ENCODE data around the gene HLA-DQA1.
"Not testable (repeated sequence)": the region's sequence is repeated elsewhere in the genome, so short reads cannot be mapped to it uniquely, and the experiment has no call there.

HLA-DQA1 gene

DNA sequence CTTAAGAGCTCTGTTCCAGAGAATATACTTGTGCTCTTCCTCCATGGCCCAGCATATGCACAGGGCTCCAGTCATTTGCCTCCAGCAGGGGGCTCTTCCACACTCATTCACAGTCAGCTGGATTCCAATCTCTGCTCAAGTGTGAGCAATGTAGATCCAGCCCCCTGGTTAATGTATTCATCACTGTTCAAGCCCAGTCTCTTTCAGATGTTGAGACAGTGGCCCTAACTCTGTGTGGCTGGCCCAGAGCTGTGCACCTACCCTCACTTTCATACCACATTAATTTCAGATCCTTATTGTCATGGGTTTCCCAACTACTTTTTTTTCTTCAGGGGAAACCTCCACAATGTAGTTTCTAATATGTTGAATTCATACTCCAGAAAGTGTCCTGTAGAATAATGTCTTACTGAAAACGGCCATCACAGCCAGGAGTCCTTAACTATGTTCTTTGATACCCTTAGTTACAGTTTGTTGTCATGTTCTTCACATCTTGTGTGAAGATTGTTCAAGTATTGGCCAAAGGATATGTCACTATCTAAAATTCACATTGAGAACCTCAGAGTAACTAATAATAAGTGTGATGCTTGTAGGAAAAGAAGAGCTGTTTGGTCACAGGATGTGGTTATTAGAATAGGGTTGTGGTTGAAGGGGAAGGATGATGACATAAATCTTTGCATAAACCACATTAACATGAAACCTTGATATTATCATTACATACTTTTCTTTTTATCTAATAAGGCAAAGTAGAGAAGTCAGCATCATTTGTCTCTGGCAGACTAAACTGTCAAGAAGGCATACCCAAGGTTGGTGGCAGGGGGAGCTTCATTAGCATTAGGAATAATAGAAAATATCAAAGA, 14.4 kb upstream of the HLA-DQA1 start:
- peak in 1 of 4 experiments; percentile 4 for DNase-seq

DNA sequence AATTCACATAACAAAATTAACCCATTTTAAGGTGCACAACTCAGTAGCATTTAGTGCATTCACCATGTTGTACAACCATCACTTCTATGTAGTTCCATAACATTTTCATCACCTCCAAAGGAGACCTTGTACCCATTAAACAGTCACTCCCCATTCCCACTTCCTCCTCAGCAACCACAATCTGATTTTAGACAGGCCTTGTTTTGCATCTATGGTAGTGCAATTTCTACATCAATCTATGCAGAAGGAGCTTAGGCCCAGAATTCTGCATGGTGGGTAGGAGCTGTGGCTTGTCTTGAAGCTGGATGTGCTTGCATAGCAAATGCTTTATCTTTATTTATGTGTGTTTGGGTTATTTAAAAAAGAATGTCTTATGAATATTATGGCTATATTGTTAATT, 13.5 kb upstream of the HLA-DQA1 start:
- no peak for DNase-seq

DNA sequence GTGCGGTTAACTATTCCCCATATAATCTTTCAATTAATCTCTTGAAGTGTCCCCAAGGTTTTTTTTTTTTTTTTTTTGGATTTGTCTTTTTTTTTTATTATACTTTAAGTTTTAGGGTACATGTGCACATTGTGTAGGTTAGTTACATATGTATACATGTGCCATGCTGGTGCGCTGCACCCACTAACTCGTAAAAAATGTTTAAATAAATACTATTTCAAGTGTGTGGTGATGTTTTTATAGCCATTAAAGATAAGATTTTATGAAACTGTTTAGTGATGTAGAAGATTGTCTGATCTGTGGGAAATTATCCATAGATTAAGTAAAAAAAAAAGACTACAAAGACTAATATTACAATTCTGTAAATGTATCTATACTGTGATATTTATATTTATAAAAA, 12.6 kb upstream of the HLA-DQA1 start:
- no peak for DNase-seq

DNA sequence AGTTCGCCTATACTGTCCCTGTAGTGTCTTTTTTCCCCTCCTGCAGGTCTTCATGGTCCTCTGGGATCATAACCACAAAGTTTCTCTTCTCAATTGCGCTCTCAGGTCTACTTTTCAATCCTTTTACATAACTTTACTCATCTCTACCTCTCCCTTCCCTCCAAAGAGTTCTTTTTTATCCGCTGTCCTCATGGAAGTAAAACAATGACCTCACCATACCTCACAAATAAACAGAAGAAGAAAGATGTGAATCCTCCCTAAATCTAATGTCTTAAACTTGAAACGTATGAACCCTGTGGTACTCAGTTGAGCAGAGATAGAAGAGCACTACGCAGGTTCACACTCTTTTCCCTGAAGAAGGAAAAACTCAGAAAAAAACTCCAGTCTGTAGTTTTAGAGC, 12.1 kb upstream of the HLA-DQA1 start:
- DNase-seq: no peak

DNA sequence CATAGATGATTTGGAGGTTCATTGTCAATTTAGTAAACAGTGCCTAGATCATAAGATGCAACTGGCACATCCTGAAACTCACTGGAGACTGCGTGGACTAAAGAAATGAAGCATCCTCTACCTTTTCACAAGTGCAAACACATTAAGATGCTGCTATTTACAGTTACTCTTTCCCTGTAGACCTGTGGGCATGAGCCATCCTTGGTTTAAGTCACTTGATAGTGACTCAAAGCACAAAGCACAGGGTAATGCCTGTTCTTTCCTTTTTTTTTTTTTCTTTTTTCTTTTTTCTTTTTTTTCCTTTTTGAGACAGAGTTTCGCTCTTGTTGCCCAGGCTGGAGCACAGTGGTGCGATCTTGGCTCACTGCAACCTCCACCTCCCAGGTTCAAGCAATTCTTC, 10.0 kb upstream of the HLA-DQA1 start:
- no peak for DNase-seq

DNA sequence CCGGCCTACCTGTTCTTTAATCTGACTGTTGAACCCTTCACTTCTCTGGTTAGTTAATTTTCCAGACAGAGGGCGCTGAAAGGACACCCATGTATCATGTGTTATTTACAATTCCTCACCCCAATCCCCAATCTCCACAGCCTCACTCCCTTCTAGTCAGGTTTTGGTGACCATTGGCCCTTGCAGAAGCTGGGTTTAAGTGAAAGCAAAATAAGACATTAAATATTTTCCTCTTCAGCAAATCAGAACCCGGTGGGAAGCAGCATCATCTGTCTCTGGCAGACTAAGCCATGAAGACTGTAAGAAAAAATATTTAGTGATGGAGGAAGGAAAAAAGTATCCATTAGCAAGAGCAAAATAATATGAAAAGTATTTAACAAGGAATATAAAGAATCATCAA, 9.4 kb upstream of the HLA-DQA1 start:
- DNase-seq: no peak

DNA sequence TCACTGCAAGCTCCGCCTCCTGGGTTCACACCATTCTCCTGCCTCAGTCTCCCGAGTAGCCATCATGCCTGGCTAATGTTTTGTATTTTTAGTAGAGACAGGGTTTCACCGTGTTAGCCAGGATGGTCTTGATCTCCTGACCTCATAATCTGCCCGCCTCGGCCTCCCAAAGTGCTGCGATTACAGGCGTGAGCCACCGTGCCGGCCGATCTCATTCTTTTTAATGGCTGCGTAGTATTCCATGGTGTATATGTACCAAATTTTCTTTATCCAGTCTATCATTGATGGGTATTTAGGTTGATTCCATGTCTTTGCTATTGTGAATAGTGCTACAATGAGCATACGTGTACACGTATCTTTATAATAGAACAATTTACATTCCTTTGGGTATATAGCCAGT, 7.4 kb upstream of the HLA-DQA1 start:
- DNase-seq: not testable (repeated sequence)

DNA sequence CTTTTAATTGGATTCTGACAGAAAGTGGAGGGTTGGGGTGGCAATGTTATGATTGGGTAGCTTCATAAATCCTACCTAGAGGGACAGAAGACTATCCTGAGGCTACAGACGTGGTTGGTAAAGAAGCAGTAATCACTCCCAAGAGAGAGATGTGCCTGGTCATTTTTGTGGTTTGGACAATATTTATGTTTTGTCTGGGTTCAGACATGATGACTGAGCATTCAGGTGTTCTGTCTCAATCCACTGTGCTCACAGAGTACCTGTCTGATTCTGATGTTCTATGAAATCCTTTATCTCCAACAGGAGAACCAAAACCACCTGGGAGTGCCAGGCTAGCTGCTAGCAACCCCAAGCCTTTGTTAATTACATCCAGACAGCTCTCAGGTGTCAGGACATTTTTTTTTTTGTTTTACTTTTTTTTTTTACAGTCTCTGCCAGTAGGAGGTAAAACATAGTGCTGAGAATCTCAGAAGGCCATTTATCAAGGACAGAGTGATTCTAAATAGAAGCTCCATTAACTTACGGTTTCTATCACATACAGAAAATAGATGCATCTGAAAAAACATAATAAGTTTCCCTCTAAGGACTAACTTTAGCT, 1.6 kb upstream of the HLA-DQA1 start:
- no peak for DNase-seq

DNA sequence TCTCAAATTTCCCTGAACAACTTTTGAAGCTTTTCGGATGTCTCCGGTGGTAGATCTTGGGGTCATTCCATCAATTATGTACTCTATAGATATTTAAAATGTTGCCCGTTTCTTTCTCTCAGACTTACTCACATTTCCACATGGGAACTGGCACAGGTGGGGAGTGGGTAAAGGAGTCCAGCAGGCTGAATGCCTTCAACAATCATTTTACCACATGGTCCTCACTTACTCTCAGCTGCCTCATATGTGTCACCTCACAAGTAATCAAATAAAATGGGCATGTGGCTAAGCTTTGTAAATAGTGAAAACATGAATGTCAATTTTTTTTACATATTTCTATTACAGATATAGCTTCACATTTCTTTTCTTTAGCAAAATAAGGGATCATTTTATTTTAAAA, 677 bp downstream of the HLA-DQA1 start:
- DNase-seq: no peak

DNA sequence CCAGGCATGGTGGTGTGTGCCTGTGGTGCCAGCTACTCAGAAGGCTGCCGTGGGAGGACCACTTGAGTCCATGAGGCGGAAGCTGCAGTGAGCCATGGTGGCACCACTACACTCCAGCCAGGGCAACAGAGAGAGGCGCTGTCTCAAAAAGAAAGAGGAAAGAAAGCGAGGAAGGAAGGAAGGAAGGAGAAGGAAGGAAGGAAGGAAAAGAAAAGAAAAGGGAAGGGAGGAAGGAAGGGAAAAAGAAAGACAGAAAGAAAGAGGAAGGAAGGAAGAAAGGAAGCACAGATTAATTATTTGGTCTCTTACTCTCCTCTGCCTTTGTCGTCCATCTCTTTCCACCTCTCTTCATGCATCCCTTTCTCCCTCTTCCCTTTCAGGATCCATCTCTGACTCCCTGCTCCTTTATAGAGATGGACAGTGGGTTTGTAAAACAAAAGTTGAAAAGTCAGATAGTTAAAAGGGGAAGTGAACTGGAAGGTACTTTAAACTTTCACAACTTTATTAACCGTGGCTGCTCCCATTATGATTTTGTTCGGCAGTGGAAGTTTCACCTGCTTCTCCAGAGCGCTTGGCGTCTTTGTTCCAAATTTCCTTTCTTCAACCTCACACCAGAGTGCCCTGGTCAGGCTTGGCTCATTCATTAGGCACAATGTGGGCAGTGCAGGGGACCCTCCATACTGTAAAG, 1.5 kb downstream of the HLA-DQA1 start:
- DNase-seq: no peak

DNA sequence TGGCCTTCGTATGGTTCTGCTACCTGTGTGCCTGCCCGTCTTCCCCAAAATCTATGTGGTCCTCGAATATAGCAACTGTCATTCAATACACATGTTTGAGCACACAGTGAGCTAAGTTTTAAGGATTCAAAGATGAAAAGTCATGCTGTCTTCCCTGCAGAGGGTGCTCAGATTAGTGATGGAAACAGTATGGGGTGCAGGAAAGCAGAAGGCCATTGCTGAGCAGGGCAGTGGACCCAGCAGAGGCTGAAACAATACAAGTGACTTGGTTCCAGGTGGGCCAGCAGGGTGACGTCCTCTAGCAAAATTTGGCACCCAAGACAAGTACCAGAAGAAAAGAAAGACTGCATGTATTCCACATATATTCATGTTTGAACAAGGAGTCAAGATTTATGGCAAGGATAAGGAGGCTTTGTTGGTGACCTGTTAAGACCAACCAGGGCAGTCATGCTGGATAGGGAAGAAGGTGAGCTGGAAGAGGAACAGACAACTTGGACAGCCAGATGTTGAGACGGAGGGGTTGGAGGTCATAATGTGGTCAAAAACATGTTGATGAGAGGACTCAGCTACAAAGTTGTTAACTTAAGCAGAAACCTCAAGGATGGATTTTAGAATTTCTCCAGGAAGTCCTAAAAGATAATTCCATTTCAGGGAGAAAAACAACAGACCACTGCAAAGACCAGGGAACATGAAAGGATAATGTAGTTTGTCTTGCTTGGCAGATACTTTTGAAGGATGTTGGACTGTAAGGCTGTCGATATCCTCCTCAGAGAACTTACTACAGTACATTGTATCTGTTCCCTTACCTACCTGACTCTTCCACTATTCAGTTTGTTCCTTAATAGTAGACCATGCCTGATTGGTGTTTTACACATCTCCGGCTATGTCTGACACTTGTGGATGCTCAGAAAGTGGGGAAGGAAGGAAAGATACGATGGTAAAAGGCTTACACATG, 2.5 kb downstream of the HLA-DQA1 start:
- DNase-seq: no peak

DNA sequence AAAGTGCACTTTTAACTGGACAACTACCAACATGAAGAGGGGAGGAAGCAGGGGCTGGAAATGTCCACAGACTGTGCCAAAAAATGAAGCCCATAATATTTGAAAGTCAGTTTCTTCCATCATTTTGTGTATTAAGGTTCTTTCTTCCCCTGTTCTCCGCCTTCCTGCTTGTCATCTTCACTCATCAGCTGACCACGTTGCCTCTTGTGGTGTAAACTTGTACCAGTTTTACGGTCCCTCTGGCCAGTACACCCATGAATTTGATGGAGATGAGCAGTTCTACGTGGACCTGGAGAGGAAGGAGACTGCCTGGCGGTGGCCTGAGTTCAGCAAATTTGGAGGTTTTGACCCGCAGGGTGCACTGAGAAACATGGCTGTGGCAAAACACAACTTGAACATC, 3.9 kb downstream of the HLA-DQA1 start:
- DNase-seq: no peak

DNA sequence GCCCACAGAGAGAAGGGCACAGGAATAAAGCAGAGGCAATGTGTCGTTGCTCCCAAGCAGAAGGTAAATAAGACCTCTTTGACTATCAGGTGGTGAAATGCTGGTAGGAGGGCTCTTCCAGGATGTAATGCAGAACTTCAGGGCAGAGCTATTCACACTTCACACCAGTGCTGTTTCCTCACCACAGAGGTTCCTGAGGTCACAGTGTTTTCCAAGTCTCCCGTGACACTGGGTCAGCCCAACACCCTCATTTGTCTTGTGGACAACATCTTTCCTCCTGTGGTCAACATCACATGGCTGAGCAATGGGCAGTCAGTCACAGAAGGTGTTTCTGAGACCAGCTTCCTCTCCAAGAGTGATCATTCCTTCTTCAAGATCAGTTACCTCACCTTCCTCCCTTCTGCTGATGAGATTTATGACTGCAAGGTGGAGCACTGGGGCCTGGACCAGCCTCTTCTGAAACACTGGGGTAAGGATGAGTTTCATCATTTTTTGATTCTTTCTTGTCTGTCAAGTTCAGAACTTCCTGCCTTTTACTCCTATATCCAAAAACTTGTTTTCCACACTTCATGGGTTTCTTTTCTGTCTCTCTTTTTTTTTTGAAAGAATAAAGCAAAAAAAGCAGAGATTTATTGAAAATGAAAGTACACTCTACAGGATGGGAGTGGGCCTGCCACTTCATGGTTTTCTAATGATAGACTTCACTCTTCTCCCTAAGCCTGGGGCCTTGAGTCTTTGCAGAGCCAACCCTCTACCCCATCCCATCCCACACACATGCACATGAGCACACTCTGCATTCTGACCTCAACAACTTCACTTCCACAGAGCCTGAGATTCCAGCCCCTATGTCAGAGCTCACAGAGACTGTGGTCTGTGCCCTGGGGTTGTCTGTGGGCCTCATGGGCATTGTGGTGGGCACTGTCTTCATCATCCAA, 4.8 kb downstream of the HLA-DQA1 start:
- not testable (repeated sequence) for DNase-seq

DNA sequence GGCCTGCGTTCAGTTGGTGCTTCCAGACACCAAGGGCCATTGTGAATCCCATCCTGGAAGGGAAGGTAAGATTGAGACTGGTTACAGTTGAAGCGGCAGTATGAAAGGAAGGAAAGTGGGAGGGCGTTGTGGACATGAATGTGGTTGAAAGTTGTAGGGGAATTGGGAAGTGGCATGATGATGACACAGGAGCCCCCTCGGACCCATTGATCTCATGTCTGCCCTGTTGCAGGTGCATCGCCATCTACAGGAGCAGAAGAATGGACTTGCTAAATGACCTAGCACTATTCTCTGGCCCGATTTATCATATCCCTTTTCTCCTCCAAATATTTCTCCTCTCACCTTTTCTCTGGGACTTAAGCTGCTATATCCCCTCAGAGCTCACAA, 5.5 kb downstream of the HLA-DQA1 start:
- no peak for DNase-seq

DNA sequence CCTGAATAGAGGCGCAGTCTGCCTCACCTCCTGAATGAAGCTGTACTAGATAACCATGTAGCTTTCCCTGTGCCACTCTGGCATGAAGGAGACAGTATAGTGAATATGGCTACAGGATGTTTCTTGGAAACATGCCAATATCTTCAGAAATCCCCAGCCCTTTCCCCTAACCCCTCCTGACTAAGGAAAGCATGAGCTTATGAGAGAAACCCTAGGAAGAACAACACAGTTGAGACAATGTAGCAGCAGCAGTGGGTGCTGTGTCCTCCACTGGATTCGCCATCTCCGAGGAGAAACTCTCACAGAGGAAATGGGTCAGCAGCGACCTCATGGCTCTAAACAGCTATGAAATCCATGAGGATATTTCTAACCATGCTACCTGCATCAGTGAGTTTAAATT, 6.7 kb downstream of the HLA-DQA1 start:
- DNase-seq: no peak

DNA sequence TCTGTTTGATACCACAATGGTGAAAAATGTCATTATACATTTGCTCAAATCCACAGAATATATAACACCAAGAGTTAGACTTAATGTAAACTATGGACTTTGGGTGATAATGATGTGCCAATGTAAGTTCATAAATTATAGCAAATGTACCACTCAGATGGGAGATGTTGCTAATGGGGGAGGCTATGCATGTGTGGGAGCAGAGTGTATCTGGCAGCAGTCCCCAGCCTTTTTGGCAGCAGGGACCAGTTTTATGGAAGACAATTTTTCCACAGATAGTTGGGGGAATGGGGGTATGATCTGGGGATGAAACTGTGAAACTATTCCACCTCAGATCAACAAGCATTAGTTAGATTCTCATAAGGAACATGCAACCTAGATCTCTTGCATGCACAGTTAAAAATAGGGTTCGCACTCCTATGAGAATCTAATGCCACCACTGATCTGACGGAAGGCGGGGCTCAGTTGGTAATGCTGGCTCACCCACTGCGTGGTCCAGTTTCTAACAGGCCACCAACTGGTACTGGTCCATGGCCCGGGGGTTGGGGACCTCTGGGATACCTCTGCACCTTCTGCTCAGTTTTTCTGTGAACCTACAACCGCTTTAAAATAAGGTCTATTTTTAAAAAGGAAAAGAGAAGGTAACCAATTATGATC, 8.0 kb downstream of the HLA-DQA1 start:
- DNase-seq: no peak

DNA sequence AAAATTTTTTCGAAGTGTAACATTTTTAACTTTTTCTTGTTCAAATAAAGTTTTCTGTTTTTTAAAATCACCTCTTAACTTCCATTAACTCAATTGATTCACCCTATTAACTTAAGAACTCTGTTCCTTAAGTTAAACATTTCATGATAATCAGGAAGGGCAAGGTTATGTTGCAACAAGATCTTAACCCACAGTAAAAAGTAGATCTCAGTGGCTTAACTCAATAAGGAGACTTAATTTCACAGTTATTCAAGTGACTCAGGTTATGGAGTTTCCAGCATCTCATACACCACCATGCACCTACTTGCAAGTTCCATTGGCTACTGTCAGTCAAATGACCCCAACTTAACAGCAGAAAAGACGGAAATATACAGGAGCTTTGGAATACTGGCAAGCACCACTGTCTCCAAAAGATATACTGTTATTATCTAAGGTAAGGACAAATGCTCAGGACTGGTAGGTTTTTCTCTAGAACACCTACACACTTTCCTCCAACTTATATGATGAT, 18.1 kb downstream of the HLA-DQA1 start:
- no peak for DNase-seq

DNA sequence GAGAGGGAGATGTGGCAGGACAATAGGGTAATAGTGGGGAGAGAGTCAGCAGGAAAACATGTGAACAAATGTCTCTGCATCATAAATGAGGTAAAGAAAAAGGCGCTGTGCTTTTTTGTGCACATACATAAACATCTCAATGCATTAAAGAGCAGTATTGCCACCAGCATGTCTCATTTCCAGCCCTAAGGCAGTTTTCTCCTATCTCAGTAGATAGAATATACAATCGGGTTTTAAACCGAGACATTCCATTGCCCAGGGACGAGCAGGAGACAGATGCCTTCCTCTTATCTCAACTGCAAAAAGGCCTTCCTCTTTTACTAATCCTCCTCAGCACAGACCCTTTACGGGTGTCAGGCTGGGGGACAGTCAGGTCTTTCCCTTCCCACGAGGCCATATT, 20.1 kb downstream of the HLA-DQA1 start:
- not testable (repeated sequence) for DNase-seq

DNA sequence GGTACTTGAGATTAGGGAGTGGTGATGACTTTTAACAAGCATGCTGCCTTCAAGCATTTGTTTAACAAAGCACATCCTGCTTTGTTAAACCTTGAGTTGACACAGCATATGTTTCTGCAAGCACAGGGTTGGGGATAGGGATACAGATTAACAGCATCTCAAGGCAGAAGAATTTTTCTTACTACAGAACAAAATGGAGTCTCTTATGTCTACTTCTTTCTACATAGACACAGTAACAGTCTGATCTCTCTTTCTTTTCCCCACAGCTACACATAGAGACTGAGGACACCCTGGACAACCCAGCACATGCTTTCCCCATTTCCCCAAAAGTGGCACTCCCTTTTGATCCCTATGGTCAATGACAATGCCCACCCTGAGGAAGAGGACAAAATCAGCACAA, 20.6 kb downstream of the HLA-DQA1 start:
- not testable (repeated sequence) for DNase-seq

DNA sequence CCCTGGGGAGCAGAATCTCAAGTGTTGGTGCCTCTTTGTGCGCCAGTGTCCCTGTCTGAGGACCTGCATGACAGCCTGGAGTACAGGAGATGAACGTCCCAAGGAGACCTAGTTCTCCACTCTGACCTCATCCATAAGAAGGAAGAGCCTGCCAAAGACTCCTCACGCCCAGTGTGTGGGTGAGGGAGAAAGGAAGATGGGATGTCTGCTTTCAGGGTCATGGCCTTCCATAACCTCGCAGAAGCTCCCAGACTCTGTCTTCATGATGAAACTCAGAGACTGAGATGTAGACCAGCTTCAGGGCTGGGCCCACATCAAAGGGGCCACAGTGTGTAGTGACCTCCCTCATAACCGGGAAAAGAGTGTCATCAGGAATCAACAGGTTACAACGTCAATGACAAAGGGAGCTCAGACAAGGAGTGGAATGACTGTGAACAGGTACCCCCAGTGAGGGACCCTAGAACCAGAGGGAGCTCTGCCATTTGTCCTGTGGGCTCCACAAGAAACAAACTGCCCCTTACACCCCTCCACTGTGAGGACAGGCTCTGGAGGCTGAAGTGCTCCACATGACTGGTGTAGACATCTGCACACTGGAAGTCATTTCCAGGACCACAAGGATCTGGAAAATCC, 21.2 kb downstream of the HLA-DQA1 start:
- DNase-seq: no peak
